CD4-positive, alpha-beta T cell (primary cell): ENCODE measurements around the gene BMX. TPM values are rescaled to one million over a fixed set of nuclear protein-coding genes. Genes with fewer than 3 reads are reported as not detected.

Source experiments
- ATAC-seq: fragments of 200-7000 bp; cut with Tn5 transposase; one replicate; pipeline ENCODE4 v1.10.0; 2022; ENCODE audit warnings: mild to moderate bottlenecking; ENCODE audit not compliant: poor library complexity
- CTCF ChIA-PET: fragments of 350-600 bp; sonication (Branson Sonifier 250); formaldehyde crosslinking; loops from one replicate; lab custom pipeline; 2021; ENCODE audit warnings: antibody characterized with exemption, inconsistent platforms; lab: Charles Lee
- POLR2A ChIA-PET: fragments of 350-600 bp; sonication (Branson Sonifier 250); formaldehyde crosslinking; loops from one replicate; lab custom pipeline; 2021; ENCODE audit warnings: antibody characterized with exemption, inconsistent platforms; lab: Charles Lee
- DNase-seq, 14 experiments: peaks; one replicate each; pipeline ENCODE4 v3.0.0-alpha.2; 2013 to 2020; ENCODE audit warnings: mixed read lengths in 2 of 14
- H3K27ac ChIP-seq, 2 donors: one replicate each; pipeline versions ENCODE4 v1.5.1 to v1.7.0; 2013; ENCODE audit warnings: low read length in 2 of 2, low read depth in 1 of 2, mild to moderate bottlenecking in 1 of 2
- H3K27me3 ChIP-seq, 2 experiments: 1 replicate in 1 of 2; 2 replicates in 1 of 2; pipeline versions ENCODE4 v1.6.1 to v1.7.0; 2013; ENCODE audit warnings: low read length in 2 of 2, control low read depth in 1 of 2, mild to moderate bottlenecking in 1 of 2, moderate library complexity in 1 of 2; ENCODE audit not compliant: insufficient read depth in 2 of 2, control insufficient read depth in 1 of 2
- H3K36me3 ChIP-seq: one replicate; pipeline ENCODE4 v1.6.1; 2013; ENCODE audit warnings: low read length, control low read depth; ENCODE audit not compliant: insufficient read depth
- H3K4me1 ChIP-seq: one replicate; pipeline ENCODE4 v1.6.1; 2013; ENCODE audit warnings: low read length, control low read depth; ENCODE audit not compliant: insufficient read depth
- H3K4me3 ChIP-seq: one replicate; pipeline ENCODE4 v1.5.1; 2013; ENCODE audit warnings: mild to moderate bottlenecking, low read length, moderate library complexity
- H3K9me3 ChIP-seq, 2 experiments: 1 replicate in 1 of 2; 2 replicates in 1 of 2; pipeline versions ENCODE4 v1.6.1 to v1.7.0; 2013; ENCODE audit warnings: low read length in 2 of 2, mild to moderate bottlenecking in 2 of 2, control low read depth in 1 of 2, moderate library complexity in 1 of 2; ENCODE audit not compliant: control insufficient read depth in 1 of 2, insufficient read depth in 1 of 2
- H3K27ac Mint-ChIP-seq: one replicate; pipeline ENCODE4 v1.8.0; 2020; ENCODE audit warnings: mixed read lengths
- H3K27me3 Mint-ChIP-seq: one replicate; pipeline ENCODE4 v1.8.0; 2021; ENCODE audit warnings: mixed read lengths
- H3K36me3 Mint-ChIP-seq: one replicate; pipeline ENCODE4 v1.8.0; 2021; ENCODE audit warnings: low read depth, mixed read lengths
- H3K4me1 Mint-ChIP-seq: one replicate; pipeline ENCODE4 v1.8.0; 2021; ENCODE audit warnings: low read depth, mixed read lengths
- H3K4me3 Mint-ChIP-seq: one replicate; pipeline ENCODE4 v1.8.0; 2020; ENCODE audit warnings: mild to moderate bottlenecking, mixed read lengths
- H3K9me3 Mint-ChIP-seq: one replicate; pipeline ENCODE4 v1.8.0; 2020; ENCODE audit warnings: mixed read lengths
- intact Hi-C, 2 experiments: fragments of 100-400 bp; cut with DNase I in 1 of 2; cut with micrococcal nuclease in 1 of 2; formaldehyde crosslinking; loops; one replicate each; pipeline versions ENCODE4 v1.15.1 to v1.9.0; 2023 to 2025; cut with DNase I, micrococcal nuclease
- total RNA-seq, 174 experiments: library from RNA in 2 of 174; stranded (reverse) in 2 of 174; gene quantifications; one replicate each; pipeline ENCODE4 v1.2.3 and lab custom pipeline; 2021 to 2026
- TF ChIP-seq, protein P1 (sequence below): fragments of 200-600 bp; IDR thresholded peaks from one replicate; pipeline ENCODE4 v1.8.0; 2022; ENCODE audit warnings: antibody characterized with exemption, mild to moderate bottlenecking

BMX gene
- total RNA-seq, 2 experiments from 2014 or later: not detected

DNA sequence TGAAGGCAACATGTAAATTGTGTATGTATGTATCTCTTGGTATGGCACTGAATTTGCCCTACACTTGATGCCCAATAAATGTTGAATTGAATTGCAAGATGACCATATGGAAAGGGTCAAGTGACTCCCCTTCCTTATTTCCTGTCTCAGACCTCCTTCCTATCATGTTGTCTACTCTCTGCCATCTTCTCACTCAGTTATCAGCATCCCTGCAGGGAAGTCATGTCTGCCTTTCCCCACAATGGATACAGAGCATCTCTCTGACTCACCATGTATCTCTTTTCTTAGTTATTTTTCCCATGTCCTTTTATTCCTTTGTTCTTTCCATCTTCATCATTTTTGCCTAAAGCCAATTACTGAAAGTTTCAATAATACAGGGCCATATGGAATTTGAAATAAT is 22.5 kb downstream of the BMX start:
- Mint-ChIP-seq H3K27ac (no peak overlapping the region), H3K9me3 (peaks cover 2% of the 10 kb centered on the region), H3K4me3 (no peak overlapping the region), H3K36me3 (no peaks in the 10 kb centered on the region), H3K27me3 (peaks cover 4% of the 10 kb centered on the region), H3K4me1 (no peaks in the 10 kb centered on the region)
- Histone ChIP-seq H3K9me3 (no peaks in the 10 kb centered on the region), H3K36me3 (no peaks in the 10 kb centered on the region), H3K27me3 (peaks cover 0 to 4% of the 10 kb centered on the region in 2 experiments), H3K4me3 (no peak overlapping the region), H3K4me1 (no peaks in the 10 kb centered on the region), H3K27ac (no peak overlapping the region)
- POLR2A ChIA-PET: no interaction called here
- CTCF ChIA-PET: interaction anchor here (0.7 kb wide), 1 partner anchor 9 kb away, joined by 3 read pairs; no protein-coding TSS in a partner anchor
- ATAC-seq (no peak), DNase-seq (no peak)
- TF ChIP-seq, protein P1, sequence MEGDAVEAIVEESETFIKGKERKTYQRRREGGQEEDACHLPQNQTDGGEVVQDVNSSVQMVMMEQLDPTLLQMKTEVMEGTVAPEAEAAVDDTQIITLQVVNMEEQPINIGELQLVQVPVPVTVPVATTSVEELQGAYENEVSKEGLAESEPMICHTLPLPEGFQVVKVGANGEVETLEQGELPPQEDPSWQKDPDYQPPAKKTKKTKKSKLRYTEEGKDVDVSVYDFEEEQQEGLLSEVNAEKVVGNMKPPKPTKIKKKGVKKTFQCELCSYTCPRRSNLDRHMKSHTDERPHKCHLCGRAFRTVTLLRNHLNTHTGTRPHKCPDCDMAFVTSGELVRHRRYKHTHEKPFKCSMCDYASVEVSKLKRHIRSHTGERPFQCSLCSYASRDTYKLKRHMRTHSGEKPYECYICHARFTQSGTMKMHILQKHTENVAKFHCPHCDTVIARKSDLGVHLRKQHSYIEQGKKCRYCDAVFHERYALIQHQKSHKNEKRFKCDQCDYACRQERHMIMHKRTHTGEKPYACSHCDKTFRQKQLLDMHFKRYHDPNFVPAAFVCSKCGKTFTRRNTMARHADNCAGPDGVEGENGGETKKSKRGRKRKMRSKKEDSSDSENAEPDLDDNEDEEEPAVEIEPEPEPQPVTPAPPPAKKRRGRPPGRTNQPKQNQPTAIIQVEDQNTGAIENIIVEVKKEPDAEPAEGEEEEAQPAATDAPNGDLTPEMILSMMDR: no peak
- intact Hi-C loops: no loop called here

DNA sequence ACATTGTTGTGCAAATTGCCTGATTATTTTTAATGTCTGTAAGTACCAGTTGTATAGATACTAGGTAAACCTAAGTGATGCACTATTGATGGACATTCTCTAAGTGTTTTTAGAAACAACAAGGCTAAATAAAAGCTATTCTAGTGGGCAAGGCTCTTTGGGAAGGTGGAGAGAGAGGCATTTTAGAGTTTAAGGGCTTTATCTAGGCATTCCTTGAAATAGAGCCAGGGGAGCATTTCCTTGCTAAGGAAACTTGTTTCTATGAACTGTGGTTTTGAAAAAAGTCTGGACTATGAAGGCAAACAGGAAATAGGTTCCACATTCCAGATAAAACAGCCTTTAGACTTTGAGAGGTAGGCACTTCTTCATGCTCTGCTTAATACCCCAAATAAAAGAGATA is 23.8 kb downstream of the BMX start:
- intact Hi-C loops: no loop called here
- POLR2A ChIA-PET: no interaction called here
- peaks cover 0 to 4% of the 10 kb centered on the region in 2 experiments for H3K27me3 ChIP-seq

DNA sequence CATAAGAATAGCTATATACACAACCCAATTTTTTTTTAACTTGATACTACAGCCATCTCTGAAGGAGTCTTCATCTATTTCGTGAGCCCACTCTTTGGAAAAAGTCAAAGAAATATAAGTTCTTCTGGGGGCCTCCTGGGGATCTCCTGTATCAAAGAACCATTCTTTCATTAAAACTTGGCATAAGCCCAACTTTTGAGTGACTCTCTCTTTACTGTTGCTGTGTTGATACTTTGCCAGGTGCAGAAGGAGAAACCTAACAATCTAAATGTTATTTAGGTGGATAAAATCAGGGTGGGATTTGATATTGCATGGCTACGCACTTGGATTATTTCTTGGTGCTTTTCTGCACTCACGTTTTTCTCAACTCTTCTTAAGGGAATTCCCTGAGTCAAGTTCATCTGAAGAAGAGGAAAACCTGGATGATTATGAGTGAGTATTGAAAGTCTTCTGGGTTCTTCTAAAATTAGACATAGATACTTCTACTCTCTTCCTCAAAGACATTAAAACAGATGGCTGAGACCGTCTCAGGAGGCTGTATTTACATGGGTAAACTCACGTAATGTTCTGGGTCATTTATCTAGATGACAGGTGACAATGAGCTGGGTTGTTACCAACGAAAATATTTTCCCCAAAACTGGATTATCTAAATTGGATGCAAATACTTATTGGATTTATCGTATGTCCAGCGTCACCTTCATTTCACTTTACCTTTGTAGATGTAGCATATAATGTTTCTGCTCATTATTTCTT is 25.2 kb downstream of the BMX start:
- no peak overlapping the region for H3K27ac ChIP-seq
- H3K4me1 ChIP-seq: no peaks in the 10 kb centered on the region
- H3K4me1 Mint-ChIP-seq: no peaks in the 10 kb centered on the region
- H3K4me3 Mint-ChIP-seq: no peak overlapping the region
- H3K9me3 Mint-ChIP-seq: no peaks in the 10 kb centered on the region
- H3K9me3 ChIP-seq: no peaks in the 10 kb centered on the region
- H3K36me3 Mint-ChIP-seq: no peaks in the 10 kb centered on the region
- TF ChIP-seq, protein P1: no peak
- DNase-seq (no peak), ATAC-seq (no peak)
- ChIA-PET CTCF (no interaction called here), POLR2A (no interaction called here)
- peaks cover 4% of the 10 kb centered on the region for H3K27me3 Mint-ChIP-seq
- intact Hi-C loops: no loop called here
- H3K27ac Mint-ChIP-seq: no peak overlapping the region
- no peaks in the 10 kb centered on the region for H3K36me3 ChIP-seq
- H3K4me3 ChIP-seq: no peak overlapping the region
- peaks cover 0 to 4% of the 10 kb centered on the region in 2 experiments for H3K27me3 ChIP-seq

More for the DNA sequence above, 23.8 kb downstream of the BMX start:
- H3K4me1 ChIP-seq: no peaks in the 10 kb centered on the region
- no peak overlapping the region for H3K27ac ChIP-seq
- ATAC-seq (no peak), DNase-seq (no peak)
- Mint-ChIP-seq H3K4me3 (no peak overlapping the region), H3K9me3 (no peaks in the 10 kb centered on the region), H3K36me3 (no peaks in the 10 kb centered on the region), H3K4me1 (no peaks in the 10 kb centered on the region), H3K27me3 (peaks cover 4% of the 10 kb centered on the region), H3K27ac (no peak overlapping the region)
- H3K36me3 ChIP-seq: no peaks in the 10 kb centered on the region
- H3K4me3 ChIP-seq: no peak overlapping the region
- TF ChIP-seq, protein P1: no peak
- CTCF ChIA-PET: no interaction called here
- no peaks in the 10 kb centered on the region for H3K9me3 ChIP-seq
